SK-N-SH (cell line): ENCODE data around the gene NRDC. TPM values are rescaled to one million over a fixed set of nuclear protein-coding genes. Genes with fewer than 3 reads are reported as not detected.

ENCODE experiments used
- CTCF ChIA-PET: fragments of 300-600, 350-600 bp; formaldehyde crosslinking; extraction: SDS; loops from one replicate; lab custom pipeline; 2021; lab: Yijun Ruan, JAX
- POLR2A ChIA-PET: fragments of 350-600 bp; sonication (Branson Sonifier 250); formaldehyde crosslinking; extraction: SDS; loops from one replicate; lab custom pipeline; 2020; ENCODE audit warnings: antibody characterized with exemption, inconsistent platforms; lab: Yijun Ruan, JAX
- DNase-seq: peaks from one replicate; pipeline ENCODE4 v3.0.0; 2012
- H2AFZ ChIP-seq: fragments of 200-600 bp; sonication (generic); 2 replicates; pipeline ENCODE4 v1.8.1; 2016; ENCODE audit warnings: antibody characterized with exemption, mild to moderate bottlenecking, low read depth
- H3F3A ChIP-seq: fragments of 200-600 bp; sonication (generic); replicated peaks from 2 replicates; pipeline ENCODE3; 2016; ENCODE audit warnings: antibody characterized with exemption, mild to moderate bottlenecking; ENCODE audit not compliant: insufficient read depth
- H3K27ac ChIP-seq, 2 experiments: fragments of 200-500 bp in 1 of 2; fragments of 200-600 bp in 1 of 2; sonication (Bioruptor generic) in 1 of 2; sonication (generic), shearing (Covaris generic) in 1 of 2; 2 replicates each; pipeline versions ENCODE4 v1.5.1 to v1.6.1; 2014 to 2016; ENCODE audit warnings: low read depth in 2 of 2, inconsistent platforms in 1 of 2, low read length in 1 of 2, mild to moderate bottlenecking in 1 of 2, mixed read lengths in 1 of 2
- H3K27me3 ChIP-seq: fragments of 200-600 bp; sonication (generic), shearing (Covaris generic); 2 replicates; pipeline ENCODE4 v1.6.1; 2016; ENCODE audit warnings: mixed run types; ENCODE audit not compliant: insufficient read depth
- H3K36me3 ChIP-seq, 2 experiments: fragments of 200-500 bp in 1 of 2; fragments of 200-600 bp in 1 of 2; sonication (Bioruptor generic) in 1 of 2; sonication (generic) in 1 of 2; replicated peaks in 1 of 2; 2 replicates each; pipeline versions ENCODE3 to v1.5.1; 2014 to 2016; ENCODE audit warnings: low read length in 1 of 2, mild to moderate bottlenecking in 1 of 2; ENCODE audit not compliant: insufficient read depth in 2 of 2, control insufficient read depth in 1 of 2
- H3K4me1 ChIP-seq, 2 experiments: fragments of 200-500 bp in 1 of 2; fragments of 200-600 bp in 1 of 2; sonication (Bioruptor generic) in 1 of 2; sonication (generic), shearing (Covaris generic) in 1 of 2; 2 replicates each; pipeline versions ENCODE4 v1.5.1 to v1.6.1; 2014 to 2016; ENCODE audit warnings: low read depth in 1 of 2, low read length in 1 of 2, mixed run types in 1 of 2; ENCODE audit not compliant: insufficient read depth in 2 of 2, control insufficient read depth in 1 of 2
- H3K4me2 ChIP-seq: fragments of 200-600 bp; sonication (generic), shearing (Covaris generic); 2 replicates; pipeline ENCODE4 v1.6.1; 2017; ENCODE audit warnings: mixed run types
- H3K4me3 ChIP-seq, 2 experiments: fragments of 200-500 bp in 1 of 2; fragments of 200-600 bp in 1 of 2; sonication (Bioruptor generic) in 1 of 2; sonication (generic), shearing (Covaris generic) in 1 of 2; 2 replicates each; pipeline versions ENCODE4 v1.5.1 to v1.8.1; 2014 to 2016; ENCODE audit warnings: low read depth in 2 of 2, inconsistent platforms in 1 of 2, low read length in 1 of 2, mild to moderate bottlenecking in 1 of 2, mixed read lengths in 1 of 2, moderate library complexity in 1 of 2
- H3K79me2 ChIP-seq: fragments of 200-600 bp; sonication (generic); 2 replicates; pipeline ENCODE4 v1.8.1; 2017; ENCODE audit warnings: mild to moderate bottlenecking; ENCODE audit not compliant: insufficient read depth
- H3K9ac ChIP-seq: fragments of 200-600 bp; sonication (generic); 2 replicates; pipeline ENCODE4 v1.6.1; 2017; ENCODE audit warnings: mixed run types
- H3K9me2 ChIP-seq: fragments of 200-600 bp; sonication (generic); 2 replicates; pipeline ENCODE4 v1.6.1; 2017; ENCODE audit warnings: mixed run types
- H3K9me3 ChIP-seq: fragments of 200-600 bp; sonication (generic); 2 replicates; pipeline ENCODE4 v1.6.1; 2017; ENCODE audit warnings: mixed run types, mild to moderate bottlenecking, moderate library complexity
- H4K20me1 ChIP-seq: fragments of 200-600 bp; sonication (generic); 2 replicates; pipeline ENCODE4 v1.6.1; 2017; ENCODE audit warnings: mild to moderate bottlenecking, mixed run types; ENCODE audit not compliant: insufficient read depth
- CHD2 ChIP-seq: fragments of 150-350 bp; IDR thresholded peaks from 2 replicates; pipeline ENCODE4 v1.6.1; 2018; ENCODE audit warnings: low read length; ENCODE audit not compliant: partially characterized antibody
- CTCF ChIP-seq: fragments of 200-600 bp; sonication (generic); IDR thresholded peaks from 2 replicates; pipeline ENCODE4 v1.6.1; 2017; ENCODE audit warnings: antibody characterized with exemption, mild to moderate bottlenecking, moderate library complexity
- ELF1 ChIP-seq: IDR thresholded peaks from 2 replicates; pipeline ENCODE4 v1.4.0; 2012
- EP300 ChIP-seq, 2 experiments: IDR thresholded peaks; 2 replicates each; pipeline versions ENCODE4 v1.4.0 to v1.6.1; 2012; ENCODE audit warnings: borderline replicate concordance in 1 of 2, low read depth in 1 of 2, low read length in 1 of 2
- EZH2phosphoT487 ChIP-seq: fragments of 200-600 bp; sonication (generic); IDR thresholded peaks from 2 replicates; pipeline ENCODE4 v1.6.1; 2017; ENCODE audit warnings: low read depth, mixed run types, mild to moderate bottlenecking, antibody characterized with exemption, moderate library complexity, borderline replicate concordance
- FOSL2 ChIP-seq: IDR thresholded peaks from 2 replicates; pipeline ENCODE4 v1.4.0; 2012; ENCODE audit warnings: low read depth, mild to moderate bottlenecking, moderate library complexity, borderline replicate concordance
- FOXJ3 ChIP-seq: sonication (generic); formaldehyde crosslinking; IDR thresholded peaks from 2 replicates; pipeline ENCODE4 v1.5.1; 2020; ENCODE audit warnings: mild to moderate bottlenecking, missing genetic modification reagents
- GABPA ChIP-seq: IDR thresholded peaks from 2 replicates; pipeline ENCODE4 v1.4.0; 2012; ENCODE audit warnings: low read depth, mild to moderate bottlenecking
- MXI1 ChIP-seq: IDR thresholded peaks from 2 replicates; pipeline ENCODE4 v1.6.1; 2012; ENCODE audit warnings: mild to moderate bottlenecking, low read depth, low read length, improper control_type of control experiment
- NFIC ChIP-seq: IDR thresholded peaks from 2 replicates; pipeline ENCODE4 v1.4.0; 2012; ENCODE audit warnings: borderline replicate concordance
- POLR2AphosphoS5 ChIP-seq: IDR thresholded peaks from 2 replicates; pipeline ENCODE4 v1.6.1; 2012; ENCODE audit warnings: low read depth, low read length
- RAD21 ChIP-seq: IDR thresholded peaks from 2 replicates; pipeline ENCODE4 v1.6.1; 2012; ENCODE audit warnings: mild to moderate bottlenecking, low read length
- RCOR1 ChIP-seq: fragments of 150-350 bp; IDR thresholded peaks from 2 replicates; pipeline ENCODE4 v1.6.1; 2017; ENCODE audit warnings: antibody characterized with exemption, low read length
- REST ChIP-seq: IDR thresholded peaks from 2 replicates; pipeline ENCODE4 v1.6.1; 2012; ENCODE audit warnings: mild to moderate bottlenecking, low read depth, low read length, moderate library complexity
- TAF1 ChIP-seq: IDR thresholded peaks from 2 replicates; pipeline ENCODE4 v1.6.1; 2012; ENCODE audit warnings: low read depth, mild to moderate bottlenecking, low read length, moderate library complexity, borderline replicate concordance
- TCF12 ChIP-seq: IDR thresholded peaks from 2 replicates; pipeline ENCODE4 v1.4.0; 2012
- TEAD4 ChIP-seq: IDR thresholded peaks from 2 replicates; pipeline ENCODE4 v1.4.0; 2012; ENCODE audit warnings: mild to moderate bottlenecking, borderline replicate concordance; ENCODE audit not compliant: insufficient read depth
- WGBS: methylation state at CpG from one replicate; pipeline ENCODE4 v1.1.6; 2017; ENCODE audit warnings: low lambda C conversion rate; 5-methylcytosine and 5-hydroxymethylcytosine counted together
- polyA plus RNA-seq, 3 experiments: library from polyadenylated mRNA; depleted of rRNA; stranded (reverse); fragments of >200 nt; gene quantifications; 2 replicates each; pipeline ENCODE4 v1.2.3, GENCODE V29; 2012
- TF ChIP-seq, protein P1 (sequence below): IDR thresholded peaks from 2 replicates; pipeline ENCODE4 v1.4.0; 2012; ENCODE audit warnings: low read depth
- TF ChIP-seq, protein P2 (sequence below): fragments of 150-350 bp; IDR thresholded peaks from 2 replicates; pipeline ENCODE4 v1.6.1; 2016; ENCODE audit warnings: mild to moderate bottlenecking, low read depth, low read length

Gene NRDC
- polyA plus RNA-seq, 1 of the 3 experiments (the other 2 are of a cell fraction), result 84.8 TPM

GRCh38 chr1:51784997-51785421 is 93.5 kb downstream of the NRDC start (continued):
- no peak for TF ChIP-seq RCOR1
- TF ChIP-seq, all 33 proteins: peak for 0

- no peak for DNase-seq
- no peak for TF ChIP-seq POLR2AphosphoS5
- TF ChIP-seq RCOR1, result no peak
- TF ChIP-seq MXI1, result no peak
- no peak for TF ChIP-seq CTCF
- no peak for TF ChIP-seq EZH2phosphoT487
- no peak for TF ChIP-seq FOXJ3 (CRISPR knock-in tag)
- TF ChIP-seq TEAD4, result no peak
- TF ChIP-seq, all 33 proteins: peak for 0
- Histone ChIP-seq H3F3A (peaks cover 16% of the 10 kb centered on the region), H4K20me1 (no peaks in the 10 kb centered on the region), H3K79me2 (peaks cover 5% of the 10 kb centered on the region; the same call in 1 of the 2 replicates), H3K27me3 (no peaks in the 10 kb centered on the region), H3K9ac (no peak overlapping the region), H3K27ac (no peak overlapping the region), H3K36me3 (peaks cover 68 to 80% of the 10 kb centered on the region in 2 experiments), H3K9me3 (no peaks in the 10 kb centered on the region), H3K4me3 (no peak overlapping the region), H3K4me1 (no peaks in the 10 kb centered on the region), H3K9me2 (no peaks in the 10 kb centered on the region), H2AFZ (no peak overlapping the region), H3K4me2 (no peak overlapping the region)
- WGBS, result 95% methylated on average over 3 of the region's 3 CpGs
- ChIA-PET CTCF (interaction anchor here (2.1 kb wide), 1 partner anchor 12 kb away, joined by 7 read pairs; no protein-coding TSS in a partner anchor), POLR2A (no interaction called here)
Observed at GRCh38 chr1:51780927-51781326, 97.6 kb downstream of the NRDC start.

DNA sequence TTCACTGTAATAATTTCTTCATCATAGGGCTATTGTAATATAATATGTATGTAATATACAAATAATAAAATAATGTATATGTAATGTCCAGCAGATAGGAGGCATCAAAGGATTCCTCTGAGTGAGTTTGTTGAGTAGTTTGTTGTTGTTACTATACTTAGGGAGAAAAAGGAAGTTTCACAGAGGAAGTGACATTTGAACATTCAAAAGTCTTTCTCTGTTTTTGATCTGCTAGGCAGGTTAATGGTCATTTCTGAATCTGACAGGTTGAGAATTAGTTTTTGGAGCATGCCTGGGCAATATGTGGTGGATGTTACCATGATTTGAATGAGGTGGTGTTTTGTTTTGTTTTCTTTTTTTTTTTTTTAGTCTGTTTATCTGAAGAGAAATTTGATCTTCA is 102.1 kb downstream of the NRDC start:
- no peaks in the 10 kb centered on the region for H3K9me2 ChIP-seq
- H3K4me3 ChIP-seq, result no peak overlapping the region
- TF ChIP-seq TAF1 (no peak), GABPA (no peak), FOSL2 (no peak), EZH2phosphoT487 (no peak), TCF12 (no peak), REST (no peak), EP300 (IDR thresholded peaks at IDR 0.05; ENCODE audit: borderline replicate concordance in 1 of 2, low read depth in 1 of 2, low read length in 1 of 2) (no peak), RAD21 (no peak), CHD2 (no peak), POLR2AphosphoS5 (no peak), MXI1 (no peak), NFIC (no peak), ELF1 (no peak)
- TF ChIP-seq, protein P1, sequence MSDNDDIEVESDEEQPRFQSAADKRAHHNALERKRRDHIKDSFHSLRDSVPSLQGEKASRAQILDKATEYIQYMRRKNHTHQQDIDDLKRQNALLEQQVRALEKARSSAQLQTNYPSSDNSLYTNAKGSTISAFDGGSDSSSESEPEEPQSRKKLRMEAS, result no peak
- TF ChIP-seq, protein P2, sequence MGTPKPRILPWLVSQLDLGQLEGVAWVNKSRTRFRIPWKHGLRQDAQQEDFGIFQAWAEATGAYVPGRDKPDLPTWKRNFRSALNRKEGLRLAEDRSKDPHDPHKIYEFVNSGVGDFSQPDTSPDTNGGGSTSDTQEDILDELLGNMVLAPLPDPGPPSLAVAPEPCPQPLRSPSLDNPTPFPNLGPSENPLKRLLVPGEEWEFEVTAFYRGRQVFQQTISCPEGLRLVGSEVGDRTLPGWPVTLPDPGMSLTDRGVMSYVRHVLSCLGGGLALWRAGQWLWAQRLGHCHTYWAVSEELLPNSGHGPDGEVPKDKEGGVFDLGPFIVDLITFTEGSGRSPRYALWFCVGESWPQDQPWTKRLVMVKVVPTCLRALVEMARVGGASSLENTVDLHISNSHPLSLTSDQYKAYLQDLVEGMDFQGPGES, result no peak
- DNase-seq, result no peak
- peaks cover 23% of the 10 kb centered on the region; the same call in 1 of the 2 replicates for H3K79me2 ChIP-seq
- no peaks in the 10 kb centered on the region for H3K27me3 ChIP-seq
- H3F3A ChIP-seq, result peaks cover 5% of the 10 kb centered on the region
- H3K9me3 ChIP-seq, result no peaks in the 10 kb centered on the region
- no peak overlapping the region for H3K9ac ChIP-seq
- POLR2A ChIA-PET, result no interaction called here
- H4K20me1 ChIP-seq, result no peaks in the 10 kb centered on the region
- no peak overlapping the region for H2AFZ ChIP-seq
- peaks cover 58 to 74% of the 10 kb centered on the region in 2 experiments for H3K36me3 ChIP-seq
- CTCF ChIA-PET, result interaction anchor here (0.8 to 1.7 kb wide), 4 partner anchors 34 to 207 kb away, joined by 3 to 5 read pairs (median 4); no protein-coding TSS in a partner anchor
- H3K27ac ChIP-seq, result no peak overlapping the region
- no peaks in the 10 kb centered on the region for H3K4me1 ChIP-seq
- no peak overlapping the region for H3K4me2 ChIP-seq
